Body of pancreas (tissue), 4 donors: ENCODE results near the gene KIF21A. TPM values are rescaled to one million over a fixed set of nuclear protein-coding genes. Genes with fewer than 3 reads are reported as not detected.

Experiments used
- ATAC-seq: fragments of 150-250 bp; one replicate; pipeline ENCODE4 v1.9.1; 2016
- DNase-seq, 4 donors: peaks; one replicate each; pipeline ENCODE4 v3.0.0-alpha.2; 2019
- H3K27ac ChIP-seq, 4 donors: fragments of 200-600 bp; sonication (generic); 1 replicate in 3 of 4; 2 replicates in 1 of 4; pipeline versions ENCODE4 v1.5.1 to v1.6.1; 2016 to 2019; ENCODE audit warnings: mild to moderate bottlenecking in 1 of 4, mixed read lengths in 1 of 4, moderate library complexity in 1 of 4
- H3K27me3 ChIP-seq, 2 donors: fragments of 200-600 bp; sonication (generic); one replicate each; pipeline ENCODE4 v1.6.0; 2016; ENCODE audit warnings: mild to moderate bottlenecking in 1 of 2
- H3K36me3 ChIP-seq, 2 donors: fragments of 200-600 bp; sonication (generic); replicated peaks in 1 of 2; 2 replicates each; pipeline ENCODE4 v1.5.1; 2016; ENCODE audit warnings: low read depth in 2 of 2; ENCODE audit not compliant: insufficient read depth in 1 of 2
- H3K4me1 ChIP-seq: fragments of 200-600 bp; sonication (generic); one replicate; pipeline ENCODE4 v1.6.0; 2016
- H3K4me3 ChIP-seq, 2 donors: fragments of 200-600 bp; sonication (generic); 1 replicate in 1 of 2; 2 replicates in 1 of 2; pipeline ENCODE4 v1.5.1; 2016 to 2019
- H3K9me3 ChIP-seq, 3 donors: fragments of 200-600 bp; sonication (generic); 1 replicate in 2 of 3; 2 replicates in 1 of 3; pipeline ENCODE4 v1.5.1; 2016
- POLR2A ChIP-seq, 3 donors: fragments of 450-650 bp; IDR thresholded peaks; one replicate each; pipeline ENCODE4 v1.6.1; 2016; ENCODE audit warnings: antibody characterized with exemption in 3 of 3, mild to moderate bottlenecking in 2 of 3
- WGBS, 2 donors: methylation state at CpG; one replicate each; pipeline ENCODE4 v1.1.5; 2017; 5-methylcytosine and 5-hydroxymethylcytosine counted together
- intact Hi-C: fragments of 100-400 bp; cut with DNase I; formaldehyde crosslinking; loops from one replicate; pipeline ENCODE4 v1.15.1; 2023
- total RNA-seq, 2 donors: library from RNA; depleted of rRNA; stranded (reverse); fragments of >200 nt; gene quantifications; one replicate each; pipeline ENCODE4 v1.1.0, GENCODE V29; 2016
- TF ChIP-seq, protein P1 (sequence below), 7 experiments: fragments of 450-650 bp in 4 of 7; fragments of 200-600 bp in 3 of 7; sonication (generic) in 3 of 7; IDR thresholded peaks; one replicate each; pipeline ENCODE4 v1.5.1; 2016 to 2019; ENCODE audit warnings: antibody characterized with exemption in 7 of 7

The KIF21A gene
- total RNA-seq, 2 donors from 2014 or later, result 19.5 to 49.1 TPM

DNA sequence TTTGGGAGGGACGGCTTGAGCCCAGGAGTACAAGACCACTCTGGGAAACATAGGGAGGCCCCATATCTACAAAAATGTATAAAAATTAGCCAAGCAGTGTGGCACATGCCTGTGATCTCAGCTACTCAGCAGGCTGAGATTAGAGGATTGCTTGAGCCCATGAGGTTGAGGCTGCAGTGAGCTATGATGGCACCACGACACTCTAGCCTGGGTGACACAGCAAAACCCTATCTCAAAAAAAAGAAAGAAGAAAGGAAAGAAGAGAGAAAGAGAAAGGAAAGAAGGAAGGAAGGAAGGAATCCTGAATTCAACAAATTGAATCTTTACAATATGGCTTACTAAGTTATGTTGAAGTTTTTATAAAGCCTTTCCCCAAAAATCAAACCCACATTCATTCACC is 2.1 kb downstream of the KIF21A start:
- DNase-seq, result no peak
- Histone ChIP-seq H3K27ac (no peak overlapping the region), H3K9me3 (no peaks in the 10 kb centered on the region), H3K27me3 (no peaks in the 10 kb centered on the region), H3K36me3 (no peaks in the 10 kb centered on the region), H3K4me1 (peaks cover 21% of the 10 kb centered on the region), H3K4me3 (no peak overlapping the region)
- intact Hi-C loops, result no loop called here
- TF ChIP-seq, protein P1, sequence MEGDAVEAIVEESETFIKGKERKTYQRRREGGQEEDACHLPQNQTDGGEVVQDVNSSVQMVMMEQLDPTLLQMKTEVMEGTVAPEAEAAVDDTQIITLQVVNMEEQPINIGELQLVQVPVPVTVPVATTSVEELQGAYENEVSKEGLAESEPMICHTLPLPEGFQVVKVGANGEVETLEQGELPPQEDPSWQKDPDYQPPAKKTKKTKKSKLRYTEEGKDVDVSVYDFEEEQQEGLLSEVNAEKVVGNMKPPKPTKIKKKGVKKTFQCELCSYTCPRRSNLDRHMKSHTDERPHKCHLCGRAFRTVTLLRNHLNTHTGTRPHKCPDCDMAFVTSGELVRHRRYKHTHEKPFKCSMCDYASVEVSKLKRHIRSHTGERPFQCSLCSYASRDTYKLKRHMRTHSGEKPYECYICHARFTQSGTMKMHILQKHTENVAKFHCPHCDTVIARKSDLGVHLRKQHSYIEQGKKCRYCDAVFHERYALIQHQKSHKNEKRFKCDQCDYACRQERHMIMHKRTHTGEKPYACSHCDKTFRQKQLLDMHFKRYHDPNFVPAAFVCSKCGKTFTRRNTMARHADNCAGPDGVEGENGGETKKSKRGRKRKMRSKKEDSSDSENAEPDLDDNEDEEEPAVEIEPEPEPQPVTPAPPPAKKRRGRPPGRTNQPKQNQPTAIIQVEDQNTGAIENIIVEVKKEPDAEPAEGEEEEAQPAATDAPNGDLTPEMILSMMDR (IDR thresholded peaks at IDR 0.05), result no peak
- no peak for TF ChIP-seq POLR2A (IDR thresholded peaks at IDR 0.05)
- ATAC-seq, result no peak
- WGBS, 2 donors, result 74 to 76% methylated on average over 2 of the region's 2 CpGs

DNA sequence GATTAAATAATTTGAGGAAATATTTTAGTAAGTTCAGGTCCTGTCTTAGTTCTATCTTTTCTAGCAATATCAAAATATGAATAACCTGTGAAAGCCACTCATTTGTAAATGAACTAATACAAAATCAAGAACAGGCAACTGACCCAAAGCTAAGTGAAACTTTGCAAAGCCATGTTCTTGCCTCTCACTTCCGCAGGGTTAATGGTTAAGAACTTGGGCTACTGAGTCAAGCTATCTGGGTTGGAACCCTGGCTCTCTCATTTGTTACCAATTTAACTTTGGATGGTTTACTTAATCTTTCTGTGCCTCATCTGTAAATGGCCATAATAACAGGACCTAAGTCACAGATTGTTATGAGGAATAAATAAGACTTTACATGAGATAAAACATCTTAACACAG is 2.8 kb downstream of the KIF21A start:
- intact Hi-C loops, result no loop called here
- TF ChIP-seq POLR2A (IDR thresholded peaks at IDR 0.05), result no peak
- TF ChIP-seq, protein P1 (IDR thresholded peaks at IDR 0.05), result no peak
- no peak overlapping the region for H3K27ac ChIP-seq
- H3K9me3 ChIP-seq, result no peaks in the 10 kb centered on the region
- 88 to 95% methylated on average over 1 of the region's 1 CpG for WGBS, 2 donors
- peaks cover 26% of the 10 kb centered on the region for H3K4me1 ChIP-seq
- no peak for DNase-seq
- no peaks in the 10 kb centered on the region for H3K36me3 ChIP-seq
- no peak overlapping the region for H3K4me3 ChIP-seq
- no peaks in the 10 kb centered on the region for H3K27me3 ChIP-seq
- no peak for ATAC-seq

GRCh38 chr12:39435531-39435930 is 7.4 kb downstream of the KIF21A start:
- ATAC-seq, result no peak
- no peaks in the 10 kb centered on the region for H3K36me3 ChIP-seq
- intact Hi-C loops, result no loop called here
- H3K4me1 ChIP-seq, result peaks cover 16% of the 10 kb centered on the region
- H3K27me3 ChIP-seq, result no peaks in the 10 kb centered on the region
- TF ChIP-seq, protein P1 (IDR thresholded peaks at IDR 0.05), result no peak
- TF ChIP-seq POLR2A (IDR thresholded peaks at IDR 0.05), result no peak
- H3K9me3 ChIP-seq, result no peaks in the 10 kb centered on the region
- 74 to 80% methylated on average over 3 of the region's 3 CpGs for WGBS, 2 donors
- DNase-seq, result no peak
- no peak overlapping the region for H3K4me3 ChIP-seq
- H3K27ac ChIP-seq, result no peak overlapping the region

DNA sequence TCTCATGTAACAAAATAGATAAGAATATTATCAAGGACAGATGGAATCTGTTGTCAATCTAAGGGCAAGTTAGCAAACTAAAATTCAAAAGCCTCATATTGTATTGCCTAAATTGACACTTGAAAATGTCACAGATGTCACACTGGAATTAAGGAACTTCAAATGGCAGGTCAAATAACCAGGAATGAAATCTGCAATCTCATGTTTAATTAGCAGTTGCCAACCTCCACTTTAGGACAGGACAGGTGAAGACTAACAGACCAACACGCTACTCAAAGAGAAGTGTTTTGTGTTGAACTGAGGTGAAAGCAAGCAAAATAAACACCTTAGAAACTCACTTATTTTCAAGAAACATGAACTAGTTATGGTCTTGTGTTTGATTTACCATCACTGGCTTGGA is 11.1 kb downstream of the KIF21A start:
- intact Hi-C loops, result no loop called here
- 32 to 57% methylated on average over 1 of the region's 1 CpG for WGBS, 2 donors

More for the DNA sequence above, 11.1 kb downstream of the KIF21A start:
- peaks cover 15% of the 10 kb centered on the region for H3K4me1 ChIP-seq
- DNase-seq (no peak), ATAC-seq (no peak)
- no peaks in the 10 kb centered on the region for H3K9me3 ChIP-seq
- TF ChIP-seq, protein P1 (IDR thresholded peaks at IDR 0.05), result no peak
- no peak for TF ChIP-seq POLR2A (IDR thresholded peaks at IDR 0.05)
- no peaks in the 10 kb centered on the region for H3K27me3 ChIP-seq
- no peak overlapping the region for H3K4me3 ChIP-seq
- H3K27ac ChIP-seq, result no peak overlapping the region
- H3K36me3 ChIP-seq, result no peaks in the 10 kb centered on the region
